ENCODE measurements around the gene SNRPA. TPM values are rescaled to one million over a fixed set of nuclear protein-coding genes. Genes with fewer than 3 reads are reported as not detected.
A peak's percentile ranks its signal among the peaks of the same experiment; 100 is the strongest.

SNRPA gene
- total RNA-seq, 4 donors from 2014 or later: 24.5 to 56.0 (median 48.2) TPM

- WGBS, 2 donors (ENCODE audit: low coverage in 1 of 2): 68 to 100% methylated on average over 2 to 6 of the region's 11 CpGs
- H3K9me3 ChIP-seq: no peaks in the 10 kb centered on the region
- no peaks in the 10 kb centered on the region for H3K27me3 ChIP-seq
- peaks cover 0 to 46% of the 10 kb centered on the region in 2 donors for H3K36me3 ChIP-seq
- no peak for ATAC-seq
- H3K4me1 ChIP-seq: peaks cover 0 to 43% (median 16%) of the 10 kb centered on the region in 3 donors
- H3K4me3 ChIP-seq: peak overlapping the region in 1 of 2 donors; percentile 92
- TF ChIP-seq POLR2AphosphoS5 (IDR thresholded peaks at IDR 0.05) (no peak), EP300 (IDR thresholded peaks at IDR 0.05) (no peak), CTCF (IDR thresholded peaks at IDR 0.05) (no peak), POLR2A (IDR thresholded peaks at IDR 0.05) (no peak)
- H3K27ac ChIP-seq: peak overlapping the region; percentile 47 to 99 (median 98)
Observed at GRCh38 chr19:40713939-40714338, 37.1 kb upstream of the SNRPA start.

DNA sequence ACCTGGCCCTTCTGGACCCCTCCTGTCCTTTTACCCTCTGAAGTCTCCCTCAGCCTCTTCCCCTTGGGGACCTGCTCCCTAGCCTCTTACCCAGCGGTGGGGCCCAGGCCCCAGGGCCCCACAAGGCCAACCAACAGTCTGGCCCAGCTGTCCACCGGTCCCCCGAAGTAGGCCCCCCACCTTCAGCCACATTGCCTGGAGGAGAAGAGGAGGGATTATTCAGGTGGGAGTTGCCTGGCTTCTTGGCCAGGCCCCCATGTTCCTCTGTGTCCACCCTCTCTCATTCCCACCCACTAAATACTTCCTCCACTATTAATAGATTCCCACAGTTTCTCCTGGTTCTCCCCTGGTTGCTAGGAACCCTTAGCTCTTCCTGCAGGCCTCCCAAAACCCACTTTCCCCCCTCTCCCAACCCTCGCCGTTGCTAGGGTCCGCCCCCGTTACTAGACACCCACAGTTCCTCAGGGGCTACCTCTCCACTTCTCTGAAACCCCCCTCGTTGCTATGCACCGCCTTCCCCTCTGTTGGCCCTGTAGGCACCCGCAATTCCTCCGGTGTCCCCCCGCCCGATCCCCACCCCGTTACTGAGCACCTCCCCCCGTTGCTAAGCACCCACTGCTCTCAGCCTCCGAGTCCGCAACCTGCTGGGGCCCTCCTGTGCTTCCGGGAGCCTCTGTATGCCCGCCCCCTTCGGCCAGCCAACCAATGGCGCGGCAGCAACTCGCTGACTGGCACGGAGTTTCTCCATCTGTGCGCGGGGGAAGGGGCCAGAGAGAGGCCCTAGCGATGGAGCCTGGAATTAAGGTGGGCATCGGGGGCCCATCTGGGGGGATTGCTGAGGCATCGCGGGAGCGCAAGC lies 36.3 kb upstream of the SNRPA start:
- Histone ChIP-seq H3K36me3 (peaks cover 0 to 39% of the 10 kb centered on the region in 2 donors), H3K27ac (peak overlapping the region; percentile 47 to 99 (median 98)), H3K27me3 (no peaks in the 10 kb centered on the region), H3K4me1 (peaks cover 0 to 50% (median 20%) of the 10 kb centered on the region in 3 donors), H3K4me3 (peak overlapping the region; percentile 43 to 92), H3K9me3 (no peaks in the 10 kb centered on the region)
- no peak for TF ChIP-seq CTCF (IDR thresholded peaks at IDR 0.05)
- no peak for TF ChIP-seq POLR2AphosphoS5 (IDR thresholded peaks at IDR 0.05)
- no peak for TF ChIP-seq POLR2A (IDR thresholded peaks at IDR 0.05)
- no peak for TF ChIP-seq EP300 (IDR thresholded peaks at IDR 0.05)
- ATAC-seq: peak; percentile 72
- 4 to 6% methylated on average over 6 to 11 of the region's 31 CpGs for WGBS, 2 donors (ENCODE audit: low coverage in 1 of 2)

GRCh38 chr19:40716031-40716481 lies 34.9 kb upstream of the SNRPA start:
- H3K36me3 ChIP-seq: peaks cover 0 to 25% of the 10 kb centered on the region in 2 donors
- H3K27me3 ChIP-seq: no peaks in the 10 kb centered on the region
- peak overlapping the region; percentile 97 to 99 (median 98) for H3K27ac ChIP-seq
- TF ChIP-seq POLR2A (IDR thresholded peaks at IDR 0.05): peak in 1 of 2 donors; percentile 1
- no peak for TF ChIP-seq EP300 (IDR thresholded peaks at IDR 0.05)
- peak; percentile 10 for TF ChIP-seq POLR2AphosphoS5 (IDR thresholded peaks at IDR 0.05)
- peak overlapping the region; percentile 77 to 92 for H3K4me3 ChIP-seq
- no peak for ATAC-seq
- no peaks in the 10 kb centered on the region for H3K9me3 ChIP-seq
- 0 to 4% methylated on average over 3 to 8 of the region's 8 CpGs for WGBS, 2 donors (ENCODE audit: low coverage in 1 of 2)
- H3K4me1 ChIP-seq: peaks cover 0 to 64% (median 27%) of the 10 kb centered on the region in 3 donors

GRCh38 chr19:40716482-40717324 lies 34.3 kb upstream of the SNRPA start, which contains the start of the genes COQ8B and ITPKC:
Gene COQ8B, minus strand, starts transcription at chr19:40716886. Its CDS starts 2,254 bp downstream, at chr19:40714632.
Gene ITPKC, plus strand, starts transcription at chr19:40717112. Its CDS starts 24 bp downstream, at chr19:40717136.
- TF ChIP-seq CTCF (IDR thresholded peaks at IDR 0.05) (peak in 2 of 4 experiments; percentile 62 to 63), POLR2A (IDR thresholded peaks at IDR 0.05) (peak; percentile 76 to 83), EP300 (IDR thresholded peaks at IDR 0.05) (no peak), POLR2AphosphoS5 (IDR thresholded peaks at IDR 0.05) (peak; percentile 94)
- H3K9me3 ChIP-seq: no peaks in the 10 kb centered on the region
- H3K36me3 ChIP-seq: peaks cover 0 to 18% of the 10 kb centered on the region in 2 donors
- H3K4me1 ChIP-seq: peaks cover 0 to 71% (median 33%) of the 10 kb centered on the region in 3 donors
- peak within 1 kb of the TSS; percentile 77 to 92 for H3K4me3 ChIP-seq
- ATAC-seq: peak; percentile 75
- no peaks in the 10 kb centered on the region for H3K27me3 ChIP-seq
- H3K27ac ChIP-seq: peak within 1 kb of the TSS; percentile 97 to 99 (median 98)
- 0% methylated on average over 1 to 3 of the region's 76 CpGs for WGBS, 2 donors (ENCODE audit: low coverage in 1 of 2)
